ENCODE data around the gene ACKR4.

DNA sequence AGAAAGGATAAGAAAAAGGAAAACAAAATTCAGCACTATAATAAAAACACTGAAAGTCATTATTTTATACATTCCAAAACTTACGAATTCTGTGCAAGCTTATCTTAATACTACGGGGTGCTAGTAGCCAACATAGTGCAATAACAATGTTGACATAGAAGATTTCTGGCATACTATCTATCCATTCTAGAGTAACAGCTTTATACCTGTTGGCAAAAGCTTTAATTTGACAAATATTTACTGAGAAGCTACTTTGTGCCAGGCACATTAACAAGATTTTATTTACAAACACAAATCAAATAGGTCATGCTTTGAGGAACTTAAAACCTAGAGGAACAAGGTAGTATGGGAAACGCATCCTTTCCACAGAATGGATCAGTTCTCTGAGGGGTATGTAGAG, 1.1 kb downstream of the ACKR4 start:
- TF ChIP-seq, protein P1, sequence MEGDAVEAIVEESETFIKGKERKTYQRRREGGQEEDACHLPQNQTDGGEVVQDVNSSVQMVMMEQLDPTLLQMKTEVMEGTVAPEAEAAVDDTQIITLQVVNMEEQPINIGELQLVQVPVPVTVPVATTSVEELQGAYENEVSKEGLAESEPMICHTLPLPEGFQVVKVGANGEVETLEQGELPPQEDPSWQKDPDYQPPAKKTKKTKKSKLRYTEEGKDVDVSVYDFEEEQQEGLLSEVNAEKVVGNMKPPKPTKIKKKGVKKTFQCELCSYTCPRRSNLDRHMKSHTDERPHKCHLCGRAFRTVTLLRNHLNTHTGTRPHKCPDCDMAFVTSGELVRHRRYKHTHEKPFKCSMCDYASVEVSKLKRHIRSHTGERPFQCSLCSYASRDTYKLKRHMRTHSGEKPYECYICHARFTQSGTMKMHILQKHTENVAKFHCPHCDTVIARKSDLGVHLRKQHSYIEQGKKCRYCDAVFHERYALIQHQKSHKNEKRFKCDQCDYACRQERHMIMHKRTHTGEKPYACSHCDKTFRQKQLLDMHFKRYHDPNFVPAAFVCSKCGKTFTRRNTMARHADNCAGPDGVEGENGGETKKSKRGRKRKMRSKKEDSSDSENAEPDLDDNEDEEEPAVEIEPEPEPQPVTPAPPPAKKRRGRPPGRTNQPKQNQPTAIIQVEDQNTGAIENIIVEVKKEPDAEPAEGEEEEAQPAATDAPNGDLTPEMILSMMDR (IDR thresholded peaks at IDR 0.05): no peak
- no peak for TF ChIP-seq POLR2A (IDR thresholded peaks at IDR 0.05)

All from adrenal gland (tissue), 5 donors.